ENCODE results near the gene GLIPR1. TPM values are rescaled to one million over a fixed set of nuclear protein-coding genes. Genes with fewer than 3 reads are reported as not detected.

GLIPR1 gene
- total RNA-seq, 1 donor from 2014 or later = 4.3 TPM

DNA sequence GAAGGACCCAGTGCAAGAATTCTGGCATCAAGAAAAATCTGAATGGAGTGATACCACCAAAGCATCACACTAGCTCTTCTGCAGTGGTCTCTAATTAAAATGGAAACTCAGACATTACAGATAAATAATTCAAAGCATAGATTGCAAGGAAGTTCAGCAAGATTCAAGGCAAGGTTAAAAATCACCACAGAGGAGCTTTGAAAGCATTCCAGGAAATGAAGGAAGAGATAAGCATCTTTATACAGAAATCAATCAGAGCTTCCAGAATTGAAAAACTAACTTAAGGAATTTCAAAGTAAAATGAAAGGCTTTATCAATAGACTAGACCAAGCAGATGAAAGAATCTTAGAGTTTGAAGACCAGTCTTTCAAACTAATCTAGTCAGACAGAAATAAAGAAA lies 20.4 kb upstream of the GLIPR1 start:
- H3K4me3 Mint-ChIP-seq = no peak overlapping the region
- no peak overlapping the region for H3K27ac Mint-ChIP-seq
- TF ChIP-seq, protein P1, sequence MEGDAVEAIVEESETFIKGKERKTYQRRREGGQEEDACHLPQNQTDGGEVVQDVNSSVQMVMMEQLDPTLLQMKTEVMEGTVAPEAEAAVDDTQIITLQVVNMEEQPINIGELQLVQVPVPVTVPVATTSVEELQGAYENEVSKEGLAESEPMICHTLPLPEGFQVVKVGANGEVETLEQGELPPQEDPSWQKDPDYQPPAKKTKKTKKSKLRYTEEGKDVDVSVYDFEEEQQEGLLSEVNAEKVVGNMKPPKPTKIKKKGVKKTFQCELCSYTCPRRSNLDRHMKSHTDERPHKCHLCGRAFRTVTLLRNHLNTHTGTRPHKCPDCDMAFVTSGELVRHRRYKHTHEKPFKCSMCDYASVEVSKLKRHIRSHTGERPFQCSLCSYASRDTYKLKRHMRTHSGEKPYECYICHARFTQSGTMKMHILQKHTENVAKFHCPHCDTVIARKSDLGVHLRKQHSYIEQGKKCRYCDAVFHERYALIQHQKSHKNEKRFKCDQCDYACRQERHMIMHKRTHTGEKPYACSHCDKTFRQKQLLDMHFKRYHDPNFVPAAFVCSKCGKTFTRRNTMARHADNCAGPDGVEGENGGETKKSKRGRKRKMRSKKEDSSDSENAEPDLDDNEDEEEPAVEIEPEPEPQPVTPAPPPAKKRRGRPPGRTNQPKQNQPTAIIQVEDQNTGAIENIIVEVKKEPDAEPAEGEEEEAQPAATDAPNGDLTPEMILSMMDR (conservative IDR thresholded peaks at IDR 0.05) = no peak
- no peaks in the 10 kb centered on the region for H3K27me3 Mint-ChIP-seq
- no peaks in the 10 kb centered on the region for H3K4me1 Mint-ChIP-seq (ENCODE audit: unreplicated experiment)
- DNase-seq (ENCODE audit: extremely low spot score, unreplicated experiment) = no peak
- no peaks in the 10 kb centered on the region for H3K36me3 Mint-ChIP-seq
- peaks cover 17% of the 10 kb centered on the region for H3K9me3 Mint-ChIP-seq

DNA sequence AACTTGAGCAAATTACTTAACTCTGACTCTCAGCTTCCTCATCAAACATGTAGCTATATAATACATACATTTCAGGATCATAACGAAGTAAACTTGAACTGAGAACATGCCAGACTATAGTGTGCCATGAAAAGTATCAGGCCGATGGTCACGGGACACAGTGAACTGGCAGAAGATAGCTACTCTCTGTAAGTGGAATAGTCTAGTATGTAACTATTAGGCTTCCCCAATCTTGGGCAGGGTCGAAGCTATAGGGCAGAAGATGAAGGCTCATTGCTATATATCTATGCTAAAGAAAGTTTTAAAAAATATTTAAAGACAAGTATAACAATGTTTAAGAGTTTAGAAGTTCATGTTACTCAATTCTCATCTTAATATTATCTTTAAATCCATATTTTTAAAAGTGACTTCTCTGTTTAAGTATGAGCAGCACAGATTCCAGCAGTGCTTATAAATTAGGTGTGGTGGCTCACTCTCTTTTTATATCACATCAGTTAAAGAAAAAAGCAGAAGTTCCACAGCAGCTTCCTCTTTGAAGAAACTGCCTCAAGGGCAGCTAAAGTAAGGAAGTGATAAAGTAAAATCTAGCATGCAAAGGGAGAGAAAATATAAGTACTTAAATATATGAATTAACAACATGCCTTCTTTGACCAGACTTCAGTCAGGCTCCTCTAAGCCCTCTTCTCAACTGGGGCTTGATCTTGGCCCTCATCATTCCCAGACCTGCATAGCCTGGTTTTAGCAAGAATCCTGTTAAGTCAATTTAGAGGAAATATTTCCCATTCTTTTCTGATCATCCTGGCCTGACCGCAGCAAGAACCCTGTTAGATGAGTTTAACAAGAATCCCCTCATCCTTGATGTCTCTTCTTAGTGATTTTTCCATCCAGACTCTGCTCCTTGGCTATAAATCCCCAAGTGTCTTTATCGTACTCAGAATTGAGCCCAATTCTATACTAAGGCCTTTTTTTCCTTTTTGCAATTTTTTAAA lies 8.4 kb upstream of the GLIPR1 start:
- Mint-ChIP-seq H3K4me1 (ENCODE audit: unreplicated experiment) (no peaks in the 10 kb centered on the region), H3K27ac (no peak overlapping the region), H3K4me3 (no peak overlapping the region), H3K9me3 (no peaks in the 10 kb centered on the region), H3K36me3 (no peaks in the 10 kb centered on the region), H3K27me3 (no peaks in the 10 kb centered on the region)
- TF ChIP-seq, protein P1 (conservative IDR thresholded peaks at IDR 0.05) = no peak
- no peak for DNase-seq (ENCODE audit: extremely low spot score, unreplicated experiment)

DNA sequence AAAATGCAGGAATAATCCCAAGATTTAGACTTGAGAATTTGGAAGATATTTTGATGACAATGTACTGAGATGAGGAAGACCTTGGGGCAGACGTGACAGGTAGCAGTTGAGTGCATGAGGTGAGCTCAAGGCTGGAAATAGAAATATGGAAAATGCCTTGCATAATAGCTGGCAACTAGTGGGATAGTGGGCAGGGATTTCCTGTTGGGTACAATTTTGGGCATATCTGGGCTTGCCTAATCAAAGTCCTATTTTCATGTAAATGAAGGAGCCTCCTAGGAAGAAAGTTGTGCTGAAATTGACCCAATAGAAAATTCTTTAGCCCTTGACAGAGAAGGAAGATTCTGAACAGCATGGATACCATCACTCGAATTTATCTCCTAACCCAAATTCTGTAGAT lies 6.4 kb upstream of the GLIPR1 start:
- Mint-ChIP-seq H3K27me3 (no peaks in the 10 kb centered on the region), H3K36me3 (no peaks in the 10 kb centered on the region), H3K9me3 (no peaks in the 10 kb centered on the region), H3K27ac (no peak overlapping the region), H3K4me3 (no peak overlapping the region), H3K4me1 (ENCODE audit: unreplicated experiment) (no peaks in the 10 kb centered on the region)
- DNase-seq (ENCODE audit: extremely low spot score, unreplicated experiment) = no peak
- TF ChIP-seq, protein P1 (conservative IDR thresholded peaks at IDR 0.05) = no peak

DNA sequence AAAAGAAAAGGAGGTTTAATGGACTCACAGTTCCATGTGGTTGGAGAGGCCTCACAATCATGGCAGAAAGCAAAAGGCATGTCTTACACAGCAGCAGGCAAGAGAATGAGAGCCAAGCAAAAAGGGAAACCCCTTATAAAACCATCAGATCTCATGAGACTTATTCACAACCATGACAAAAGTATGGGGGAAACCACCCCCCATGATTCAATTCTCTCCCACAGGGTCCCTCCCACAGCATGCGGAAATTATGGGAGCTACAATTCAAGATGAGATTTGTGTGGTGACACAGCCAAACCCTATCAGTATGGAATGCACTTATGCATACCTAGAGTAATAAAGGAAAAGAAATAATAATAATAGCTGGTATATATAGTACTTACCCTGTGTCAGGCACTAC lies 4.5 kb upstream of the GLIPR1 start:
- Mint-ChIP-seq H3K4me3 (no peak overlapping the region), H3K36me3 (no peaks in the 10 kb centered on the region), H3K9me3 (no peaks in the 10 kb centered on the region), H3K27me3 (no peaks in the 10 kb centered on the region), H3K4me1 (ENCODE audit: unreplicated experiment) (peaks cover 5% of the 10 kb centered on the region), H3K27ac (no peak overlapping the region)
- DNase-seq (ENCODE audit: extremely low spot score, unreplicated experiment) = no peak
- TF ChIP-seq, protein P1 (conservative IDR thresholded peaks at IDR 0.05) = no peak

DNA sequence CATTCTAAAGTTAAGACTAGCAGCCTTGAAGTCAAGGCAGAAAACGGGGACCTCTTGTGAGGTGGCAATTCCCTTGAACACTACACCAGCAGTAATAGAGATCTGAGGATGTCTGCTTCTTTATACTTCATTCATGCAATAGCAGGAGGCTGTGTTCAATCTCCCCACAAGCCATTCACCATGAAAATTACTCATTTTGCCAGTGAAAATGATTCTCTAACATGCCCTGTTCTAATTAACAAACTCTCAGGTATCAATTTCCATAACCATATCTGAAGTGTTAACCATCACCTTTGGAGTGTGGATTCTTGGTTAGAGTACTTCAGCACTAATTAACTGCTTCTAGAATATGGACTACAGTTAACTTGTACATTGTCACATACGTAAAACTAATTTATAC lies 3.4 kb upstream of the GLIPR1 start:
- Mint-ChIP-seq H3K9me3 (no peaks in the 10 kb centered on the region), H3K36me3 (no peaks in the 10 kb centered on the region), H3K27ac (no peak overlapping the region), H3K4me3 (no peak overlapping the region), H3K4me1 (ENCODE audit: unreplicated experiment) (peaks cover 8% of the 10 kb centered on the region), H3K27me3 (no peaks in the 10 kb centered on the region)
- TF ChIP-seq, protein P1 (conservative IDR thresholded peaks at IDR 0.05) = no peak
- DNase-seq (ENCODE audit: extremely low spot score, unreplicated experiment) = no peak

Measured in type B pancreatic cell (in vitro differentiated cells).